Left hindlimb (tissue), 1 donor: ENCODE results near the gene BSG.

Experiments used
- DNase-seq: peaks from one replicate; pipeline ENCODE4 v3.0.0-alpha.2; 2018

Gene BSG

DNA sequence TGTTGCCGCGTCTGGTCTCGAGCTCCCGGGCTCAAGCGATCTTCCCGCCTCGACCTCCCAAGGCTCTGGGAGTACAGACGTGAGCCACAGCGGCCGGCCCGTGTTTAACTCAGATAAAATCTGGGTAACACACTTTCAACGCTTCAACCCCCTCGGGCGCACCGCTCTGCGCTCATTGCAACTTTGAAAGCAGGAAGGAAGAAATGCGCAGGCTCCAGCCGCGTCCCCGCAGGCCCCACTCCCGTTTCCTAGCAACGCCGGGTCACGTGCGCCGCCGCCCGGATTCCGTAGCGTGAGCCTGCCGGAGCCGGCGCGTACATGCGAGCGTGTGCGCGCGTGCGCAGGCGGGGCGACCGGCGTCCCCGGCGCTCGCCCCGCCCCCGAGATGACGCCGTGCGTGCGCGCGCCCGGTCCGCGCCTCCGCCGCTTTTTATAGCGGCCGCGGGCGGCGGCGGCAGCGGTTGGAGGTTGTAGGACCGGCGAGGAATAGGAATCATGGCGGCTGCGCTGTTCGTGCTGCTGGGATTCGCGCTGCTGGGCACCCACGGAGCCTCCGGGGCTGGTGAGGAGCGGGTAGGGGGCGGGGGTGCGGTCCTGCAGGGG is at the start of gene BSG:
Gene BSG, plus strand, starts transcription at position 457 of the 603 bp plus-strand sequence. Its CDS starts 39 bp downstream, at position 496.
- DNase-seq: peak; percentile 98

- no peak for DNase-seq
Measured at GRCh38 chr19:522726-523125, 49.7 kb upstream of the BSG start.

- no peak for DNase-seq
Measured at GRCh38 chr19:524062-524674, 48.2 kb upstream of the BSG start.

DNA sequence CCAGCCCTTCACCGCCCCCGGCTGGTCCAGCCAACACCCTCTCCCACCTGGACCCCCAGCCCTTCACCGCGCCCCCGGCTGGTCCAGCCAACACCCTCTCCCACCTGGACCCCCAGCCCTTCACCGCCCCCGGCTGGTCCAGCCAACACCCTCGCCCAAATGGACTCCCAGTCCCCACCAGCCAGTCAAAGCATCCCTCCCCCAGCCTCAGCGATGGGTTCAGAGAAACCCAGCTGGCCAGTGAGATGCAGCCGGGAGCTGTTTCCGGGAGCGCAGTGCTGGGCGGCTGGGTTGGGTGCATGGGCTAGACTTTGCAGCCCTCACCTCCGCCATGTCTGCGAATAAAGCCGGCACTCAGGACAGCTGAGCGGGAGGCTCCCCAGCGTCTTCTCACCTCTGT is 47.4 kb upstream of the BSG start:
- DNase-seq: no peak

DNA sequence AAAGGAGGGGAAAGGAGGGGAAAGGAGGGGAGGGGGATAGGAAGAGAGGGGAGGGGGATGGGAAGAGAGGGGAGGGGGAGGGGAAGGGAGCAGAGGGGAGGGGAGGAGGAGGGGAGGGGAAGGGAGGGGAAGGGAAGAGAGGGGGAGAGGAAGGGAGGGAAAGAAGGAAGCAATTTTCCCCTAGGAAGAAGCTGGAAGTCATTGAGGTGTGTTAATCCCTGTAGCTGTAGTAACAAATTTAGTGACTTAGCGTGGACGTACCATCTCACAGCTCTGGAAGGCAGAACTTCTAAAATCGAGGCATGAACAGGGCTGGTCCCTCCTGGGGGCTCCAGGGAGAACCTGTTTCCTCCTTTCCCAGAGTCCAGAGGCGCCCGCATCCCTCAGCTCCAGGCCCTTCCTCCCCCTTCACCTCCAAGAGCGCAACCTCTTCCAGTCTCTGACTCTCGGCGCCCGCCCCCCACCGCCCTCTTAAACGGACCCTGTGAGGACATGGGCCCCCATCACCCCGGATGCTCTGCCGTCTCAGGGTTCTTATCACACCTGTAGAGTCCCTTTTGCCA is 46.5 kb upstream of the BSG start:
- DNase-seq: no peak

DNA sequence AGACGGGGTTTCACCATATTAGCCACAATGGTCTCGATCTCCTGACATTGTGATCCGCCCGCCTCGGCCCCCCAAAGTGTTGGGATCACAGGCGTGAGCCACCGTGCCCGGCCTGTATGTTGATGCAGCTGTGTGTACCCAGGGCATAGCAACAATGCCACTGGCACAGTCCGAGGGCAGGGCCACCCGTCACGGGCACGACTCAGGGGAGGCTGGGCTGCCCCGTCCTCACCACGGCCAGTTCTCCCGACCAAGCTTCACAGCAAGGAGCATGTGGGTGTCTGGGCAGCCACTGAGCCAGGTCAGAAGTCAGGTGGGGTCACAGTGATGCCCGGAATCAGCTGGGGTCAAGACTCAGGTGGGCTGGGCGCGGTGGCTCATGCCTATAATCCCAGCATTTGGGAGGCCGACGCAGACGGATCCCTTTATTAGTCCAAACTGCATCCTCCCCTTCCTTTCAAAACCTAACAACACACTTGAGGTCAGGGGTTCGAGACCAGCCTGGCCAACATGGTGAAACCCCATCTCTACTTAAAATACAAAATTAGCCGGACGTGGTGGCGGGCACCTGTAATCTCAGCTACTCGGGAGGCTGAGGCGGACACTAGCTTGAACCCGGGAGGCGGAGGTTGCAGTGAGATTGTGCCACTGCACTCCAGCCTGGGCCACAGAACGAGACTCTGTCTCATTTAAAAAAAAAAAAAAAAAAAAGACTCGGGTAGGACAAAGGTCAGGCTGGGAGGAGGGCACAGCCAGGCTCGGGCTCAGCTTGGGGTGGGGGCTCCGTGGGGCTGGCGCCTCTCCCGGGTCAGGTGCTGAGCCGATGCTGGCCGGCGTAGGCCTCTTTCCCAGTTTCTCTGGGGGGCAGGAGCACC is 42.0 kb upstream of the BSG start:
- DNase-seq: no peak

GRCh38 chr19:531009-531752 is 41.2 kb upstream of the BSG start:
- DNase-seq: peak; percentile 90

DNA sequence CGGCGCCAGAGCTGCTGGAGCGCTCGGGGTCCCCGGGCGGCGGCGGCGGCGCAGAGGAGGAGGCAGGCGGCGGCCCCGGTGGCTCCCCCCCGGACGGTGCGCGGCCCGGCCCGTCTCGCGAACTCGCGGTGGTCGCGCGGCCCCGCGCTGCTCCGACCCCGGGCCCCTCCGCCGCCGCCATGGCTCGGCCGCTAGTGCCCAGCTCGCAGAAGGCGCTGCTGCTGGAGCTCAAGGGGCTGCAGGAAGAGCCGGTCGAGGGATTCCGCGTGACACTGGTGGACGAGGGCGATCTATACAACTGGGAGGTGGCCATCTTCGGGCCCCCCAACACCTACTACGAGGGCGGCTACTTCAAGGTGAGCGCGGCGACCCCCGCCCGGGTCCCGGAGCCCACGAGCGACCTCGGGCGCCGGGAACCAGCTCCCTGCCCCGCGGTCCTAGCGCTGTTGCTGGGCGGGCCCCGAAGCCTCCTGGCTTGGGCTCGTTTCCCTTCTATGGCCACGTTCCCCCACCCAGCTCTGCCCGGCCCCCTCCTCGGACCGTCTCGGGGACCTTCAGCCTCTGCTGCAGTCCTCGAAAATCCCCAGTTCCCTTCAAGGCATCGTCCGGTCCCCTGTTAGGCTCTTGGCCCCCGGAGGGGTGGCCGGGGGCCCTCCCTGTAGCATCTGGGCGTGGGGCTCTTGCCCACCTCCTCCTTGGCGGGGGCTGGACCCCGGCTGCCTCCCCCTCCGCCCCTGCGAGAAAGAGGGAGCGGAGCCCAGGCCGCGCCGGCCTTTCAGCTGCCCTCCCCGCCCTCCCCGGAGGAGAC is 40.4 kb upstream of the BSG start, which contains the start of gene CDC34:
Gene CDC34, plus strand, starts transcription at position 8 of the 808 bp plus-strand sequence. Its CDS starts 172 bp downstream, at position 180.
- DNase-seq: no peak

DNA sequence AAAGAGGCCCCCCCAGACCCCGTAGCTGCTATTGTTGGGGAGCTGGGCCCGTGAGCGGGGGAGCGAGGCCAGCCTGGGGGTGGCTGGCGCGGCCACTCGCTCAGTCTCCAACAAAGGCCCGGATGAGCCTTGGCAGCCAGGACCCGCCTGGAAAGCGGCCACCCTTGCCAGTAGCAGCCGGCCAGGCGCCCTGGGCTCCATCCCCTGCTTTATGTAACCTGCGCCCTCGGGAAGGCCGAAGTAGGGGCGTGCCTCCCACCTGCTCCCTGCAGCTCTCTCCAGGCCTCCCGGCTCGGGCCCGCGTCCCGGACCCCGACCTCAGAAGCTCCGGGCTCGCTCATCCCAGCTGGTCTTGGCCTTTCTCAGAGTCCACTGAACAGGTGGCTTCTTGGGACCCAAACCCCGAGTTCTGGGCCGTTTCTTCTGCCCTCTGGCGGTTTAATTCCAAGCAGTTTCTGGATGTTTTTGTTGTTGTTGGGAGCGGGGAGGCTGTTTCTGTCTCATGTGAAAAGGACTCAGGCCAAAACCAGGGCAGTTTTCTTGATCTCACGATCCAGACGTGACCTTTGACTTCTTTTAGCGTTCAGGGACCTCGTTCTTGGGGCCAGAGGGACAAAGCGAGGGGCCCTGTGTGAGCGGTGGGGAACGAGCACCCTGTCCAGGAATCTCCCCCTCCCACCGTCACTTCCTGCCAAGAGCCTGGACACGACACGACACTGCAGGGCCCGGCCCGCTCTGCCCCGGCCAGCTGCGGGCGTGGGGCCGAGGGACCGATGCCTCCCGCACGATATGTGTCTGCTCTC is 39.6 kb upstream of the BSG start:
- peak; percentile 79 for DNase-seq

DNA sequence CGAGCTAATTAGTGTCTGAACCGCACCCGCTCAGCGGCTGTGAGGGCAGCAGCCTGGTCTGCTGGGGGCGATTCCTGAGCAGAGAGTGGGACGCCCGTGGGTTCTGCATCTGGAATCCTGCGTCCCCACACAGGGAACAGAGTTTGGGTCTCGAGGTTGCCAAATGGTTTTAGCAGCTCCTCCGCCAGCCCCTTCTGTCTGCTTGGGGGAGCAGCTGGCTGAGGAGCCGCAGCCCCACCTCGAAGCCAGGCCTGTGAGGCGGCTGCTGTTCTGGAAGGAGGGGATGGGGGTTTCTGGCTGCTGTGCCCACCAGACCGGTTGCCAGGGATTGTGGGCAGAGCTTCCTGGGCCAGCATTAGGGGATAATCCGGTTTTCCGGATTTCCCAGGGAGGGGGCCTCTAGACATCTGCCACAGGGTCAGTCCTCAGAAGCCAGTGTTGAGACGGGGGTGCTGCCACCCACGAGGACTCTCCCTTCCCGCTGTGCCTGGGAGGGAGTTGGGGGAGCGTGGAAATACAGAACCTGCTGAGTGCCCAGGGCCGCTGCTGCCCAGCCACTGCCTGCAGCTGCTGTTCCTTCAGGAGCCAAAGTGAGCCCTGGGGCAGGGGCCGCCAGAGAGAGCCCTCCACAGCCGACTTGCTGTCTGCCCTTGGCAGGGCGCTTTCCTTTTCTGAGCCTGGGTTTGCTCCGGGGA is 38.9 kb upstream of the BSG start:
- DNase-seq: no peak

DNA sequence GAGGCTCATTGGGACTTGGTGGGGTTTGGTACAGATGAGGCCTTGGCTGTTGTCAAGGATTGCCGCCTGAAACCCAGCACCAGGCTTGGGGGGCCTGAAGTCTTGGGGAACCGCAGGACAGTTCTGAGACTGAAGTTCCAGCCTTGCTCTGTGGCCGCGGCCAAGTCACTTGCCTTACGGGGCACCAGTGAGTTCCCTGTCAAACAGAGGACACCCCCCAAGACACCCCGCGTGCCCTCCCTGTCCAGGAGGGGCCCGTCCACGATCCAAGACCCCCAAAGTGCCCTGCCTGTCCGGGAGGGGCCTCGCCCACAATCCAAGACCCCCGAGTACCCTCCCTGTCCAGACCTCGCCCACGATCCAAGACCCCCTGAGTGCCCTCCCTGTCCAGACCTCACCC is 38.3 kb upstream of the BSG start:
- DNase-seq: no peak

DNA sequence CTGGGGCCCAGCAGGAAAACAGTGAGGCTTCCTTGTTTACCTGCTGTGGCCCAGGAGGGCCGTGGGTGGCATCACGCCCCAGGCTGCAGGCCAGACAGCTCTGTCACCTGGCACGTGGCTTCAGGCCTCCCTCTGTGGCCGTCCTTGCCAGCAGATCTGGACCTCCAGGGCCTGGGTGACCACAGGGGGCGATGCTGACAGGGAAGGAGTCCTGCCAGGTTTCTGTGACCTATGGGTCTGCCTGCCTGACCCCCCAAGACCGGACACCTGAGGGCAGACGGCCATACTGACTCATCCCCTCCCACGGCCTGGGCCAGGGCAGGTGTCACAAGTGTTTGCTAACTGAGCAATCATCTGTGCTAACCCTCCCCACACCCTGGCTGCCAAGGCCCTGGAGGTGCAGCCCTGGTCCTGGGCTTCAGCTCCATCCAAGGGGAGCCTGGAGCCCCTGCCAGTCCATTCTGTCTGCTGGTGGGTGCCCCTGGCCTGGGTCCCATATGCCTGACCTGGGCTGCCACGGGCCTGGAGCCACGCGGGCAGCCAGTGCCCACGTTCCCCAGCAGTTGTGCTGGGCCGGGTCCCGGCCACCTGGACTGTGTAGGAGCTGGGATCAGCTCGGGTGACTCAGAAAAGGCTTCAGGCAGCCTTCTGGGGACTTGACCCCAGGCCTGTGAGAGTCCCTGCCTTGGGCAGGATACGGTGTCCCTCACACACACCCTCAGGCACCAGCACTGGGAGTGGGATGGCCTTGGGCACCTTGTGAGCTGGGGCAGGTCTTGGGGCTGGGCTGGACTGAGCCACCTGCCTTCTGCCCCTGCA is 37.2 kb upstream of the BSG start:
- DNase-seq: no peak

- DNase-seq: no peak
Measured at GRCh38 chr19:536031-536880, 36.1 kb upstream of the BSG start.

DNA sequence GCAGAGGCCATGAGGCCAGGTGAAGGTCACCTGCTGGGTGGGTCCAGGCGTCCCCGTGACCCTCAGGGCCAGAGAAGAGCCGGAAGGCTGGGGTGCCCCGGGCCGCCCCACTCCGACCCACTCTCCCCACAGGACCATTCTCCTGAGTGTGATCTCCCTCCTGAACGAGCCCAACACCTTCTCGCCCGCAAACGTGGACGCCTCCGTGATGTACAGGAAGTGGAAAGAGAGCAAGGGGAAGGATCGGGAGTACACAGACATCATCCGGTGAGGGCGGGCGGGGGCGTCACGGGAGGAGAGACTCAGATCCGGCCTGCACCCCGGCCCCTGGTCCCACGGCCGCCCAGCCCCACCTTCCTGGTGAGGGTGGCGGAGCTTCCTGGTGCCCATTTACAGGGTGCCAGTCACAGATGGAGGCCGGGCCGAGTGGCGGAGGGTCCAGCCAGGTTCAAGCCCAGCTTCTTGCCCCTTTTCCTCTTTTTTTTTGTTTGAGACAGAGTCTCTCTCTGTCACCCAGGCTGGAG is 35.5 kb upstream of the BSG start:
- no peak for DNase-seq

DNA sequence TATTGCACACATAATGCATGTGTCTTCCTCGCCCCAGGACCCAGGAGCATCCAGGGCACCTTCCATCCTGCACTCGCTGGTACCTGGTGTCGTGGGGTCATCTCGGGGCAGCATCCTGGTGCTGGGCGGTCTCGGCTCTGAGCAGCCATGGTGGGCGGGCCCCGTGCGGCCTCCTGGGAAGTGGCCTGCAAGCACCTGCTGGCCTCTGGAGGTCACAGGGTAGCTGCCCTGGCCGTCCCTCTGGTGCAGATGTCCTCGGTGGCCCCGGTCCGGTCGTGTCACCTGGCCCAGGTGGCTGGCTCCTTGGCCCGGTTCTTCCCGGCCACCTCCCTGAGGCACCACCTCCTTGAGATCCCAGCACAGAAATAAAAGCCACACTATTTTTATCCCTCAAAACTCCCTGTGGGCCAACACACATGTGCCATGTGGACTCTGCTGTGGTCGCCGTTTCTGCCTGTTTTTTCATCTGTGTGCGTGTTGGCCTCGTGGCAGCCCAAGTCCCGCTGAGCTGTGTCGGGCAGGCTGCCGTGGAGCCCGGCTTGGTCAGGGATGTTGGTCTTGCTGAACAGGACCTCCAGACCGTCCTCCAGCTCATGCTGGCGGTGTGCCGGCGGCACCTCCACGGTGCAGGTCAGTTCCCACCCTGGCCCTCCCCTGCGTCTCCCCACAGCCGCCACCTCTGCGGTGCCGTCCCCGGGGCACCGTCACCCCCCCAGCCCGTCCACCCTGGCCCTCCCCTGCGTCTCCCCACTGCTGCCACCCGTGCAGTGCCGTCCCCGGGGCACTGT is 33.6 kb upstream of the BSG start:
- DNase-seq: no peak

GRCh38 chr19:539429-540030 is 32.9 kb upstream of the BSG start:
- DNase-seq: no peak
